Neural cell (in vitro differentiated cells): ENCODE data around the gene METAP1. TPM values are rescaled to one million over a fixed set of nuclear protein-coding genes. Genes with fewer than 3 reads are reported as not detected.

Experiments
- H2AFZ ChIP-seq: fragments of 200-600, 300-800 bp; sonication (generic), shearing (Covaris generic); 2 replicates; pipeline ENCODE4 v1.6.0; 2014; ENCODE audit warnings: low read depth, mild to moderate bottlenecking, antibody characterized with exemption, low read length, moderate library complexity
- H3F3A ChIP-seq: fragments of 200-600 bp; shearing (Covaris generic); 2 replicates; pipeline ENCODE4 v1.6.1; 2016; ENCODE audit warnings: mild to moderate bottlenecking, moderate library complexity, mixed read lengths, antibody characterized with exemption, low read length; ENCODE audit not compliant: insufficient read depth, poor library complexity, severe bottlenecking
- H3K27ac ChIP-seq: fragments of 200-600, 300-800 bp; sonication (generic), shearing (Covaris generic); 2 replicates; pipeline ENCODE4 v1.5.1; 2014; ENCODE audit warnings: mild to moderate bottlenecking, low read length, moderate library complexity
- H3K27me3 ChIP-seq: fragments of 300-800, 200-600 bp; sonication (generic), shearing (Covaris generic); 2 replicates; pipeline ENCODE4 v1.6.0; 2014; ENCODE audit warnings: mild to moderate bottlenecking, low read depth, low read length, moderate library complexity; ENCODE audit not compliant: insufficient read depth
- H3K36me3 ChIP-seq: fragments of 300-800, 200-600 bp; sonication (generic), shearing (Covaris generic); 2 replicates; pipeline ENCODE4 v1.5.1; 2014; ENCODE audit warnings: mild to moderate bottlenecking, antibody characterized with exemption, low read length, moderate library complexity; ENCODE audit not compliant: insufficient read depth
- H3K4me2 ChIP-seq: fragments of 300-800, 200-600 bp; sonication (generic), shearing (Covaris generic); 2 replicates; pipeline ENCODE4 v1.6.0; 2014; ENCODE audit warnings: mild to moderate bottlenecking, low read length
- H3K4me3 ChIP-seq: fragments of 300-800, 200-600 bp; sonication (generic), shearing (Covaris generic); 2 replicates; pipeline ENCODE4 v1.5.1; 2014; ENCODE audit warnings: mild to moderate bottlenecking, low read length, moderate library complexity
- H3K79me2 ChIP-seq: fragments of 200-600 bp; shearing (Covaris generic); replicated peaks from 2 replicates; pipeline ENCODE4 v1.6.0; 2014; ENCODE audit warnings: mild to moderate bottlenecking, low read length, moderate library complexity; ENCODE audit not compliant: insufficient read depth
- H3K9ac ChIP-seq: fragments of 300-800, 200-600 bp; sonication (generic), shearing (Covaris generic); 2 replicates; pipeline ENCODE4 v1.6.1; 2016; ENCODE audit warnings: mild to moderate bottlenecking, low read length, mixed read lengths
- H3K9me2 ChIP-seq: fragments of 200-600 bp; shearing (Covaris generic); 2 replicates; pipeline ENCODE4 v1.6.1; 2016; ENCODE audit warnings: mild to moderate bottlenecking, low read length, mixed read lengths; ENCODE audit not compliant: insufficient read depth
- H3K9me3 ChIP-seq: fragments of 200-600, 300-800 bp; sonication (generic), shearing (Covaris generic); 2 replicates; pipeline ENCODE4 v1.6.1; 2016; ENCODE audit warnings: mild to moderate bottlenecking, mixed run types, low read length, moderate library complexity, mixed read lengths
- H4K20me1 ChIP-seq: fragments of 200-600 bp; shearing (Covaris generic); 2 replicates; pipeline ENCODE4 v1.6.1; 2016; ENCODE audit warnings: mild to moderate bottlenecking, mixed run types; ENCODE audit not compliant: insufficient read depth
- EP300 ChIP-seq: fragments of 450-650 bp; conservative IDR thresholded peaks from 2 replicates; pipeline ENCODE4 v1.6.1; 2014; ENCODE audit warnings: antibody characterized with exemption, mild to moderate bottlenecking, moderate library complexity; ENCODE audit not compliant: poor library complexity, severe bottlenecking
- EZH2 ChIP-seq: fragments of 200-600, 300-800 bp; shearing (Covaris generic), sonication (generic); IDR thresholded peaks from 2 replicates; pipeline ENCODE4 v1.6.1; 2014; ENCODE audit warnings: antibody characterized with exemption, low read length, borderline replicate concordance, mild to moderate bottlenecking; ENCODE audit not compliant: insufficient read depth, poor library complexity, severe bottlenecking
- MXI1 ChIP-seq: fragments of 450-650 bp; conservative IDR thresholded peaks from 2 replicates; pipeline ENCODE4 v1.6.1; 2014; ENCODE audit warnings: antibody characterized with exemption, mild to moderate bottlenecking; ENCODE audit not compliant: poor library complexity, severe bottlenecking
- POLR2AphosphoS5 ChIP-seq: IDR thresholded peaks from 2 replicates; pipeline ENCODE4 v1.6.1; 2012
- RAD21 ChIP-seq: fragments of 450-650 bp; conservative IDR thresholded peaks from 2 replicates; pipeline ENCODE4 v1.6.1; 2014; ENCODE audit warnings: antibody characterized with exemption, mild to moderate bottlenecking, moderate library complexity
- REST ChIP-seq: IDR thresholded peaks from 2 replicates; pipeline ENCODE4 v1.6.1; 2012; ENCODE audit warnings: borderline replicate concordance
- SMC3 ChIP-seq: fragments of 450-650 bp; conservative IDR thresholded peaks from 2 replicates; pipeline ENCODE4 v1.6.1; 2014; ENCODE audit warnings: antibody characterized with exemption, mild to moderate bottlenecking, moderate library complexity; ENCODE audit not compliant: poor library complexity
- TAF1 ChIP-seq: IDR thresholded peaks from 2 replicates; pipeline ENCODE4 v1.6.1; 2012; ENCODE audit warnings: low read depth
- polyA plus RNA-seq: library from polyadenylated mRNA; depleted of rRNA; stranded (reverse); fragments of >200 nt; gene quantifications from 2 replicates; pipeline ENCODE4 v1.2.3, GENCODE V29; 2014
- TF ChIP-seq, protein P1 (sequence below): fragments of 450-650 bp; IDR thresholded peaks from 2 replicates; pipeline ENCODE4 v1.5.1; 2014; ENCODE audit warnings: antibody characterized with exemption, mild to moderate bottlenecking, moderate library complexity; ENCODE audit not compliant: poor library complexity, severe bottlenecking

METAP1 gene
- polyA plus RNA-seq, 1 donor from 2014 or later: 24.5 TPM

DNA sequence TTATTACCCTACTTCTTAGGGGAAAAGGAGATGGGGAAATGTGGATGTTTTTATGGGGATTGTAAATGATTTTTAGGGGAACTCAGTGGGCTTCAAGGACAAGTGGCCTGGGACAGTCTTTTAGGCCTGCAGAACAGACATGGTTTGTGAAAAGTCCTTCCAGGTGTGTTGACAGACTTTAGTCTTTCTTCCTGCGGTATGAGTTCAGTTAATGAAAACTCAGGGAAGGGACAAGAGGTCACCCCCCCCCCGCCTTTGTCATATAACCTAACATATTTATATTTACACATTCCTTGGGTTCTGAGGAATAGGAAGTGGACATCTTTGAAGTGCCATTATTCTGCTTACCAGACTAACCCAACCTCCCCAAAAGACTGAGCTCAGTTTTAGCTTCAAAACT lies 31.8 kb downstream of the METAP1 start:
- Histone ChIP-seq H3K9me3 (no peaks in the 10 kb centered on the region), H3K4me2 (no peak overlapping the region), H3K27ac (no peak overlapping the region), H3F3A (no peaks in the 10 kb centered on the region), H3K27me3 (no peaks in the 10 kb centered on the region), H3K79me2 (peaks cover 2% of the 10 kb centered on the region), H2AFZ (no peak overlapping the region), H3K9ac (no peak overlapping the region), H3K36me3 (no peaks in the 10 kb centered on the region), H3K9me2 (no peaks in the 10 kb centered on the region), H4K20me1 (no peaks in the 10 kb centered on the region), H3K4me3 (no peak overlapping the region)
- TF ChIP-seq EP300: no peak
- TF ChIP-seq SMC3: no peak
- no peak for TF ChIP-seq MXI1

DNA sequence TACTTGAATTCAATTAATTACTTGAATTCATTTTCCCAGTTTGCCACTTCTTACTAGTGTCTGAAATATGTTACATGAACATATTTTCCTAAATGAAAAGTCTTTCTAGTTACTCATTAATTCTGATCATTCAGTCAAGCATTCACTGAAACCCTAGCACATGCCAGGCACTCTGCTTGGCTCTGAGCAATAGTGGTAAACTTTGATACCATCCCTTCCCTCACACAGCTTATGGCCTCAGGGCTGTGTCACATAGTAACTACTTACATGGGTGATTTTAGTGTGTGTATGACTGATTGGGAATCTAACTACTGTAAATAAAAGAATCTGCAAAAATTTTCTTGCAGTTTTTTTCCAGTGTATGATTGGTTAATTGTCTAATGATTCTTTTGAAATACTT lies 32.7 kb downstream of the METAP1 start:
- Histone ChIP-seq H3K9me3 (no peaks in the 10 kb centered on the region), H3K36me3 (no peaks in the 10 kb centered on the region), H3K9me2 (no peaks in the 10 kb centered on the region), H2AFZ (no peak overlapping the region), H3K79me2 (no peaks in the 10 kb centered on the region), H3K27ac (no peak overlapping the region), H3K9ac (no peak overlapping the region), H4K20me1 (no peaks in the 10 kb centered on the region), H3K4me2 (no peak overlapping the region), H3K4me3 (no peak overlapping the region), H3F3A (no peaks in the 10 kb centered on the region), H3K27me3 (no peaks in the 10 kb centered on the region)
- TF ChIP-seq SMC3 (no peak), RAD21 (no peak), EZH2 (no peak), POLR2AphosphoS5 (no peak), REST (no peak), MXI1 (no peak), EP300 (no peak), TAF1 (no peak)
- TF ChIP-seq, protein P1, sequence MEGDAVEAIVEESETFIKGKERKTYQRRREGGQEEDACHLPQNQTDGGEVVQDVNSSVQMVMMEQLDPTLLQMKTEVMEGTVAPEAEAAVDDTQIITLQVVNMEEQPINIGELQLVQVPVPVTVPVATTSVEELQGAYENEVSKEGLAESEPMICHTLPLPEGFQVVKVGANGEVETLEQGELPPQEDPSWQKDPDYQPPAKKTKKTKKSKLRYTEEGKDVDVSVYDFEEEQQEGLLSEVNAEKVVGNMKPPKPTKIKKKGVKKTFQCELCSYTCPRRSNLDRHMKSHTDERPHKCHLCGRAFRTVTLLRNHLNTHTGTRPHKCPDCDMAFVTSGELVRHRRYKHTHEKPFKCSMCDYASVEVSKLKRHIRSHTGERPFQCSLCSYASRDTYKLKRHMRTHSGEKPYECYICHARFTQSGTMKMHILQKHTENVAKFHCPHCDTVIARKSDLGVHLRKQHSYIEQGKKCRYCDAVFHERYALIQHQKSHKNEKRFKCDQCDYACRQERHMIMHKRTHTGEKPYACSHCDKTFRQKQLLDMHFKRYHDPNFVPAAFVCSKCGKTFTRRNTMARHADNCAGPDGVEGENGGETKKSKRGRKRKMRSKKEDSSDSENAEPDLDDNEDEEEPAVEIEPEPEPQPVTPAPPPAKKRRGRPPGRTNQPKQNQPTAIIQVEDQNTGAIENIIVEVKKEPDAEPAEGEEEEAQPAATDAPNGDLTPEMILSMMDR: no peak
